WTC11 (cell line): ENCODE data around the gene TRIML1. TPM values are rescaled to one million over a fixed set of nuclear protein-coding genes. Genes with fewer than 3 reads are reported as not detected.
"Not testable (repeated sequence)": the region's sequence is repeated elsewhere in the genome, so short reads cannot be mapped to it uniquely, and the experiment has no call there.

ENCODE experiments used
- ATAC-seq: fragments of 200-7000 bp; cut with Tn5 transposase; 2 replicates; pipeline ENCODE4 v1.10.0; 2021; ENCODE audit warnings: mild to moderate bottlenecking, moderate library complexity
- CTCF ChIA-PET: fragments of 300-600 bp; sonication (Branson Sonifier 250); formaldehyde crosslinking; loops from one replicate; lab custom pipeline; 2021; ENCODE audit warnings: antibody characterized with exemption; lab: Charles Lee
- POLR2A ChIA-PET: fragments of 350-600 bp; sonication (Branson Sonifier 250); formaldehyde crosslinking; loops from one replicate; lab custom pipeline; 2021; ENCODE audit warnings: antibody characterized with exemption; lab: Charles Lee
- DNase-seq: peaks from one replicate; pipeline ENCODE4 v3.0.0; 2021; ENCODE audit warnings: low spot score
- H3K27ac Mint-ChIP-seq: 2 replicates; pipeline ENCODE4 v1.8.0; 2021; ENCODE audit warnings: mixed read lengths
- H3K27me3 Mint-ChIP-seq: 2 replicates; pipeline ENCODE4 v1.8.0; 2021; ENCODE audit warnings: low read depth, mild to moderate bottlenecking, moderate library complexity, mixed read lengths
- H3K36me3 Mint-ChIP-seq: 2 replicates; pipeline ENCODE4 v1.8.0; 2021; ENCODE audit warnings: mixed read lengths
- H3K4me1 Mint-ChIP-seq: 2 replicates; pipeline ENCODE4 v1.8.0; 2022; ENCODE audit warnings: mixed read lengths
- H3K4me3 Mint-ChIP-seq: 2 replicates; pipeline ENCODE4 v1.8.0; 2021; ENCODE audit warnings: mild to moderate bottlenecking, moderate library complexity, mixed read lengths
- H3K9me3 Mint-ChIP-seq: 2 replicates; pipeline ENCODE4 v1.8.0; 2021; ENCODE audit warnings: mixed read lengths
- AFF4 ChIP-seq: sonication (generic); formaldehyde crosslinking; IDR thresholded peaks from 2 replicates; pipeline ENCODE4 v1.8.1; 2023; ENCODE audit warnings: mild to moderate bottlenecking, missing genetic modification reagents, borderline replicate concordance
- ATF1 ChIP-seq: sonication (generic); formaldehyde crosslinking; IDR thresholded peaks from 2 replicates; pipeline ENCODE4 v1.8.1; 2023; ENCODE audit warnings: mild to moderate bottlenecking, moderate library complexity, missing genetic modification reagents
- ATF3 ChIP-seq: sonication (generic); formaldehyde crosslinking; conservative IDR thresholded peaks from 2 replicates; pipeline ENCODE4 v1.8.1; 2022; ENCODE audit warnings: mild to moderate bottlenecking, missing genetic modification reagents
- CTCF ChIP-seq: fragments of 200-600 bp; IDR thresholded peaks from 2 replicates; pipeline ENCODE4 v1.8.0; 2022; ENCODE audit warnings: antibody characterized with exemption
- E2F5 ChIP-seq: sonication (generic); formaldehyde crosslinking; IDR thresholded peaks from 2 replicates; pipeline ENCODE4 v1.8.1; 2022; ENCODE audit warnings: mild to moderate bottlenecking, moderate library complexity, missing genetic modification reagents
- HMGXB4 ChIP-seq: sonication (generic); formaldehyde crosslinking; IDR thresholded peaks from 2 replicates; pipeline ENCODE4 v1.8.1; 2023; ENCODE audit warnings: mild to moderate bottlenecking, moderate library complexity, missing genetic modification reagents
- NFYB ChIP-seq: sonication (generic); formaldehyde crosslinking; conservative IDR thresholded peaks from 2 replicates; pipeline ENCODE4 v1.8.0; 2022; ENCODE audit warnings: low read depth, missing genetic modification reagents
- NR1H2 ChIP-seq: sonication (generic); formaldehyde crosslinking; IDR thresholded peaks from 2 replicates; pipeline ENCODE4 v1.9.0; 2021; ENCODE audit warnings: mild to moderate bottlenecking, moderate library complexity, missing genetic modification reagents
- NR3C1 ChIP-seq: sonication (generic); formaldehyde crosslinking; conservative IDR thresholded peaks from 2 replicates; pipeline ENCODE4 v1.8.1; 2023; ENCODE audit warnings: low read depth, mild to moderate bottlenecking, missing genetic modification reagents
- PRDM15 ChIP-seq: sonication (generic); formaldehyde crosslinking; IDR thresholded peaks from 2 replicates; pipeline ENCODE4 v1.8.0; 2022; ENCODE audit warnings: missing genetic modification reagents
- PRRX2 ChIP-seq: fragments of 250-450 bp; sonication (Bioruptor Pico); IDR thresholded peaks from 2 replicates; pipeline ENCODE4 v1.8.0; 2021; ENCODE audit warnings: mild to moderate bottlenecking
- SMAD3 ChIP-seq: sonication (generic); formaldehyde crosslinking; IDR thresholded peaks from 2 replicates; pipeline ENCODE4 v1.8.0; 2022; ENCODE audit warnings: missing genetic modification reagents, mild to moderate bottlenecking, borderline replicate concordance
- ZNF425 ChIP-seq: fragments of 250-450 bp; sonication (Bioruptor Pico); conservative IDR thresholded peaks from 2 replicates; pipeline ENCODE4 v1.9.0; 2021; ENCODE audit warnings: mild to moderate bottlenecking
- total RNA-seq: library from RNA; stranded (reverse); gene quantifications from 3 replicates; pipeline ENCODE4 v1.2.3, GENCODE V29; 2021

Gene TRIML1
- total RNA-seq, 1 experiment from 2014 or later: not detected

- no peak for TF ChIP-seq SMAD3 (CRISPR knock-in tag)
- TF ChIP-seq ATF1 (CRISPR knock-in tag): no peak
- TF ChIP-seq CTCF: no peak
- no peak for TF ChIP-seq ATF3 (CRISPR knock-in tag)
- TF ChIP-seq PRRX2 (CRISPR knock-in tag): no peak
- no peak for TF ChIP-seq NR1H2
- TF ChIP-seq NR3C1 (CRISPR knock-in tag): no peak
- no peak for TF ChIP-seq E2F5 (CRISPR knock-in tag)
- TF ChIP-seq NFYB (CRISPR knock-in tag): no peak
These were observed 19.1 kb downstream of the TRIML1 start for GRCh38 chr4:188158336-188158735.

GRCh38 chr4:188159513-188160226 is 20.4 kb downstream of the TRIML1 start:
- DNase-seq, POLR2A ChIA-PET, CTCF ChIA-PET, H3K4me3 Mint-ChIP-seq, H3K9me3 Mint-ChIP-seq, H3K27me3 Mint-ChIP-seq, H3K27ac Mint-ChIP-seq, ATAC-seq, H3K36me3 Mint-ChIP-seq: not testable (repeated sequence)
- H3K4me1 Mint-ChIP-seq: peaks cover 16% of the 10 kb centered on the region

More at GRCh38 chr4:188158336-188158735, 19.1 kb downstream of the TRIML1 start:
- H3K27ac Mint-ChIP-seq: no peak overlapping the region
- H3K9me3 Mint-ChIP-seq: peaks cover 10% of the 10 kb centered on the region
- no peak overlapping the region for H3K4me3 Mint-ChIP-seq
- CTCF ChIA-PET: no interaction called here
- H3K4me1 Mint-ChIP-seq: peaks cover 16% of the 10 kb centered on the region
- H3K36me3 Mint-ChIP-seq: peaks cover 9% of the 10 kb centered on the region
- 0 out of 2 replicates have a peak, but pooled peaks cover 5% of the 10 kb centered on the region for H3K27me3 Mint-ChIP-seq
- DNase-seq: no peak
- no peak for ATAC-seq
- POLR2A ChIA-PET: no interaction called here

- Mint-ChIP-seq H3K4me1 (peaks cover 16% of the 10 kb centered on the region), H3K4me3 (no peak overlapping the region), H3K9me3 (peaks cover 4% of the 10 kb centered on the region), H3K27me3 (peaks cover under 1% of the 10 kb centered on the region; the same call in 1 of the 2 replicates), H3K36me3 (0 out of 2 replicates have a peak, but pooled peaks cover 3% of the 10 kb centered on the region), H3K27ac (no peak overlapping the region)
- CTCF ChIA-PET: interaction anchor here (0.7 kb wide), 1 partner anchor 12 kb away, joined by 4 read pairs; no protein-coding TSS in a partner anchor
- ATAC-seq (peak; percentile 47), DNase-seq (no peak)
- POLR2A ChIA-PET: interaction anchor here (0.7 kb wide), 1 partner anchor 18 kb away, joined by 3 read pairs; no protein-coding TSS in a partner anchor
- TF ChIP-seq ZNF425 (no peak), HMGXB4 (CRISPR knock-in tag) (no peak), AFF4 (CRISPR knock-in tag) (no peak), PRDM15 (CRISPR knock-in tag) (no peak)
These were observed 21.2 kb downstream of the TRIML1 start for GRCh38 chr4:188160406-188160805.
